Activated T-helper 1 cell treated with anti-CD3 and anti-CD28 coated beads, Interleukin-2, amount 50 U/mL, for 16 hours (primary cell): ENCODE results near the gene HEXB.
"Not testable (repeated sequence)": the region's sequence is repeated elsewhere in the genome, so short reads cannot be mapped to it uniquely, and the experiment has no call there.

Experiments
- DNase-seq, 2 donors: peaks; one replicate each; pipeline ENCODE4 v3.0.0-alpha.2; 2020; ENCODE audit warnings: low read depth in 1 of 2, low spot score in 1 of 2

The HEXB gene

DNA sequence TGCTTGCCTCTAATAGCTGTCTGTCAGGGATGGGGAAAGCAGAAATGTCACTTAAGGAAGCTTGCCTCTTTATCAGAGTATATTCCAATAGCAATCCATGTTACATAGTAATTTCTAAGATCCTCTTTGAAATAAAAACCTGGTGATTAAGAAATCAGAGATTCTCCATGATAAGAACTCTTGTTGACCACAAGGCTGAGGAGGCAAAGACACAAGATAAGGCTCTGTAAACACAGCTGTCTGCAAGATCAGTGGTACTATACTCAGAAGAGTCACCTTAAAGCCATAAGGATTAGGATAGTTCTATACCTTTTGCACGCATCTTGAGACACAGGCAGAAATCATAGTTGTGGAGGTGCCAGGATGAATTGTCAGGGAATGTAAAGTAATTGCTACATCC is 40.3 kb downstream of the HEXB start:
- DNase-seq = no peak

DNA sequence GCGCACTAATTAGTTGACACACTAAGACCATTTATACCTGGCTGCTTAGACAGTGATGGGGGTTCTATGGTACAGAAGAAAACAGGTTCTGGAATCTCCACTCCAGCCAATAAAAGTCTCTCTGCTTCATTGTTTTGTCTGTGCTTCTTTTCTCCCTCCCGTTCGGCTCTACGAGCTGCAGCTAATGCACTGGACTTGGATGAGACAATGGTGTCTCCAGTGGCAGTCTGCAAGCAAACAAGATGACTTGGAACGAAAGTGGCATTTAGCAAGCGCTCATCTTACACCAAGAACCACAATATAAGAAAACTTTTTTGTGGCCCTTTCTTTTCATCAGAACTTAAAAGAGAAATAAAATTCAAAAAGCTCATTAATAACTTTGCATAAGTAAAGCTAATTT is 51.7 kb downstream of the HEXB start:
- no peak for DNase-seq

GRCh38 chr5:74738406-74738805 is 53.4 kb downstream of the HEXB start:
- no peak for DNase-seq

- DNase-seq = not testable (repeated sequence)
These were observed 63.7 kb downstream of the HEXB start for GRCh38 chr5:74748742-74749141.

- DNase-seq = no peak
These were observed 76.2 kb downstream of the HEXB start for GRCh38 chr5:74761241-74761640.

DNA sequence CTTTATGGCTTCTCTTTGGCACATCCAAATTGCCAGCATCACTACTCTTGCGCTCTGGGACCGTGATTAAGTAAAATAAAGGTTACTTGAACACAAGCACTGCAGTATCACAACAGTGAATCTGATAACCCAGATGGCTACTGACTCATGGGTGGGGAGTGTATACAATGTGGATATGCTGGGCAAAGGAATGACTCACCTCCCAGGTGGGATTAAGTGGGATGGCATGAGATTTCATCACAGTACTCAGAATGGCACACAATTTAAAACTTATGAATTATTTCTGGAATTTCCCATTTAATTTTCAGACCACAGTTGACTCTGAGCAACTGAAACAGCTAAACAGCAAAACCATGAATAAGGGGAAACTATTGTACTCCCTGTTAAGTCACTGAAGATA is 77.6 kb downstream of the HEXB start:
- no peak for DNase-seq

GRCh38 chr5:74763504-74763903 is 78.5 kb downstream of the HEXB start:
- DNase-seq = no peak

GRCh38 chr5:74765201-74765600 is 80.2 kb downstream of the HEXB start:
- no peak for DNase-seq

DNA sequence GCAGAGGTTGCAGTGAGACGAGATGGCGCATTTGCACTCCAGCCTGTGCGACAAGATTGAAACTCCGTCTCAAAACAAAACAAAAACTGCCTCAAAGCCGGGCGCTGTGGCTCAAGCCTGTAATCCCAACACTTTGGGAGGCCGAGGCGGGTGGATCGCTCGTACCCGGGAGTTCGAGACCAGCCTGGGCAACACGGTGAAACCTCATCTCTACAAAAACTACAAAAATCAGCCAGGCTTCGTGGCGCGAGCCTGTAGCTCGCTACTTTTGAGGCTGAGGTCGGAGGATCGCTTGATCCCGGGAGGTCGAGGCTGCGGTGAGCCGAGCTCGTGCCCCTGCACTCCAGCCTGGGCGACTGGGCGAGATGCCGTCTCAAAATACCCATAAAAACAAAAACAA is 80.9 kb downstream of the HEXB start:
- no peak for DNase-seq

DNA sequence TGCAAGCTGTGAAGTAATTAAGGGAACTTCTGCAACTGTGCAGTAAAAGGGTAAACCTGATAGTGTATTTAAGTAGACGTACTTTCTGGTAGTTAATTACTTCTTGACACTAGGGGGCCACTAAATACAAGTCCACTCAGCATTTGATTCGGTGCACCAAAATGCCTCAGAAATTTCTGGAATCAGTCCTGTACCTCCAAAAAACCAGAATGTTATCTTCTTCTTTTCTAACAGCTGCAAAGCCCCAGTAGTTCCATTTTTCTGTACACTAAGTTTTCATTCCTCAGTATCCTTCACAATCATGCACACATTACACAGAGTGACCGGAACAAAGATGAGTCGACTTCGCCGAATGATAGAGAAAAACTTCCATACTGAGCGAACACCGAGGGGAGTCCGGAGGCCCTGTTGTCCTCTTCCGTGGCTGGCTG is 81.4 kb downstream of the HEXB start:
- no peak for DNase-seq

DNA sequence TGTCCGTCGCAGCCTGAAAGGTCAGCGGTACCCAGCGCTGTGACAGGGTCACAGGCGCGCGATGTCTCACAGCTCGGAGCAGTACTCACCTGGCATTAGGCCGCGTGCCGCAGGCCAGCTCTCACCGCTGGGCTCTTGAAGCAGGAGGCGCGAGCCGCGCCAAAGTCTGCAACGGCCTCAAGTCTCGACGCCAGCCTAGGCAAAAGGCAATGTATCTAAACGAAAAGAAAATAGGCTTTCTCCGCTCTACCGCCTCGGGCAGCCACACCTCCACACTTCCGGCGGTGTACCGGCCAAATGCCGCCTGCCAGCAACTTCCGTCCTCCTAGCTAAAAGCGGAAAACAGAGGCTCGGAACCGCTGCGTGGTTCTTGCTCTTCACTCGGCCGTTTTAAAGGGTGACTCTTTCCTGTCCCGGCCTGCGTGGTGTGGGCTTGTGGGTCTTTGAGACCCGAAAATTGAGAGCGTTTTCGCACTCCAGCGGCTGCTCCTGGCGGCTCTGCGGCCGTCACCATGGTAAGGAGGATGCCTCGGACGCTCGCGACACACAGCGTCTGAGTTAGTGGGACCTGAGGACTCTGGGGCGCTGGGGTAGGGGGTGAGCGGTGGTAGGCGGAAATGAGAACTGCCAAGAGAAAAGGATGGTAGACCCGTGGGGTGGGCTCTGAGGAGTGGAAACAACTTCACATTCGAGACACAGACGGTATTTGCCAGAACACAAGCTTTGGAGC is 82.0 kb downstream of the HEXB start, which contains the start of the genes GFM2 and NSA2:
TSS of gene GFM2 (minus strand) at position 269 of the 730 bp plus-strand sequence. CDS start 3,375 bp downstream, outside the sequence.
TSS of gene NSA2 (plus strand) at position 401 of the 730 bp plus-strand sequence. CDS start at position 513, 112 bp downstream.
- peak; percentile 88 for DNase-seq

DNA sequence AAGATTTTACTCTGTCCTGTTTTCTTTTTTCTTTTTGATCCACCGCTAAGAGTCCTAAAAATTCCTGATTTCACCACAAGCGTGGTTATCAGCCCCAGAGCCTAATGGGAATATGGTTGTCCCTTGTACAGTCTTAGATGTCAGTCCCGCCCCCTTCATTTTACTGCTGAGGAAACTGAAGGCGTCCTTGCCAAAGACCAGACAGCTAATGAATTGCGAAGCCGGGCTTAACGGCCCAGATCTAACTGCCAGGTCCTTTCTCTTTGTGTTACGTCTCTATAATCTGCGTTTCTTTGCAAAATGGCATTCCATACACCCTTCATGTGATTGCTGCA is 82.5 kb downstream of the HEXB start:
- DNase-seq = no peak
